HCT116 (cell line): ENCODE results near the gene RNF175. TPM values are rescaled to one million over a fixed set of nuclear protein-coding genes. Genes with fewer than 3 reads are reported as not detected.

Source experiments
- ATAC-seq: fragments of 200-7000 bp; cut with Tn5 transposase; 2 replicates; pipeline ENCODE4 v1.9.1; 2020; ENCODE audit warnings: mild to moderate bottlenecking, moderate library complexity
- BruUV-seq: library from RNA; stranded (reverse); fragments of 400-500 nt; replicated peaks from 2 replicates; lab custom pipeline; 2021; lab: Mats Ljungman, UMichigan
- CTCF ChIA-PET: fragments of 300-600 bp; sonication (Branson Sonifier 250); formaldehyde crosslinking; loops from one replicate; lab custom pipeline; 2021; ENCODE audit warnings: antibody characterized with exemption; lab: Charles Lee
- POLR2A ChIA-PET: fragments of 300-600, 350-600 bp; sonication (Branson Sonifier 250); formaldehyde crosslinking; loops from one replicate; lab custom pipeline; 2021; ENCODE audit warnings: antibody characterized with exemption; lab: Charles Lee
- RAD21 ChIA-PET, 2 experiments: fragments of 300-600 bp; sonication (Branson Sonifier 250); formaldehyde crosslinking; loops; one replicate each; lab custom pipeline; 2023; ENCODE audit warnings: low total read pairs in 2 of 2; ENCODE audit not compliant: uncharacterized antibody in 2 of 2, unreplicated experiment in 2 of 2, low non-redundant PET in 1 of 2; lab: Charles Lee
- DNase-seq: peaks from one replicate; pipeline ENCODE4 v3.0.0-alpha.2; 2010; ENCODE audit warnings: low read depth, low spot score
- H2AFZ ChIP-seq: fragments of 200-600 bp; shearing (Covaris generic), sonication (generic); 2 replicates; pipeline ENCODE4 v1.6.1; 2017; ENCODE audit warnings: low read depth, mixed run types, mixed read lengths, antibody characterized with exemption, low read length; ENCODE audit not compliant: poor library complexity, severe bottlenecking
- H3K27ac ChIP-seq: 2 replicates; pipeline ENCODE4 v1.5.1; 2012; ENCODE audit warnings: low read depth, low read length
- H3K27me3 ChIP-seq: fragments of 200-600 bp; sonication (generic); 2 replicates; pipeline ENCODE4 v1.6.1; 2016; ENCODE audit warnings: mixed run types, low read length, mixed read lengths; ENCODE audit not compliant: insufficient read depth
- H3K36me3 ChIP-seq, 2 experiments: fragments of 200-500 bp in 1 of 2; fragments of 200-600 bp in 1 of 2; sonication (Bioruptor generic) in 1 of 2; sonication (generic) in 1 of 2; 2 replicates each; pipeline versions ENCODE4 v1.5.1 to v1.6.1; 2014 to 2016; ENCODE audit warnings: low read length in 2 of 2, inconsistent platforms in 1 of 2, mixed read lengths in 1 of 2, mixed run types in 1 of 2; ENCODE audit not compliant: insufficient read depth in 2 of 2, control insufficient read depth in 1 of 2
- H3K4me1 ChIP-seq, 2 experiments: fragments of 200-600 bp in 1 of 2; sonication (generic) in 1 of 2; 2 replicates each; pipeline versions ENCODE4 v1.5.1 to v1.6.1; 2012 to 2017; ENCODE audit warnings: low read length in 2 of 2, inconsistent platforms in 1 of 2, mild to moderate bottlenecking in 1 of 2, mixed read lengths in 1 of 2, mixed run types in 1 of 2, moderate library complexity in 1 of 2; ENCODE audit not compliant: insufficient read depth in 2 of 2, control insufficient read depth in 1 of 2
- H3K4me2 ChIP-seq: fragments of 200-600 bp; sonication (generic); 2 replicates; pipeline ENCODE4 v1.6.1; 2017; ENCODE audit warnings: mixed run types, low read length, mixed read lengths
- H3K4me3 ChIP-seq, 2 experiments: fragments of 200-600 bp in 1 of 2; sonication (generic) in 1 of 2; replicated peaks in 1 of 2; 2 replicates each; pipeline ENCODE4 v1.5.1; 2011 to 2016; ENCODE audit warnings: low read length in 2 of 2, control low read depth in 1 of 2, low read depth in 1 of 2, mild to moderate bottlenecking in 1 of 2, mixed read lengths in 1 of 2, mixed run types in 1 of 2
- H3K79me2 ChIP-seq: fragments of 200-600 bp; sonication (generic); 2 replicates; pipeline ENCODE4 v1.6.1; 2017; ENCODE audit warnings: mild to moderate bottlenecking, mixed run types, low read length, moderate library complexity, mixed read lengths; ENCODE audit not compliant: insufficient read depth
- H3K9ac ChIP-seq: fragments of 200-600 bp; sonication (generic); 2 replicates; pipeline ENCODE4 v1.6.1; 2016; ENCODE audit warnings: low read length, mixed read lengths
- H3K9me2 ChIP-seq: fragments of 200-600 bp; sonication (generic), shearing (Covaris generic); 2 replicates; pipeline ENCODE4 v1.6.1; 2017; ENCODE audit warnings: mixed run types, mild to moderate bottlenecking, moderate library complexity; ENCODE audit not compliant: insufficient read depth
- H3K9me3 ChIP-seq, 2 experiments: fragments of 200-500 bp in 1 of 2; fragments of 200-600 bp in 1 of 2; sonication (Bioruptor generic) in 1 of 2; sonication (generic) in 1 of 2; 2 replicates each; pipeline ENCODE4 v1.6.1; 2014 to 2017; ENCODE audit warnings: low read length in 2 of 2, mixed read lengths in 2 of 2, inconsistent platforms in 1 of 2, low read depth in 1 of 2, mild to moderate bottlenecking in 1 of 2, mixed run types in 1 of 2, moderate library complexity in 1 of 2; ENCODE audit not compliant: control insufficient read depth in 1 of 2, insufficient read depth in 1 of 2
- H4K20me1 ChIP-seq: fragments of 200-600 bp; sonication (generic), shearing (Covaris generic); 2 replicates; pipeline ENCODE4 v1.6.1; 2017; ENCODE audit warnings: mixed run types, mild to moderate bottlenecking, moderate library complexity; ENCODE audit not compliant: insufficient read depth
- ATF3 ChIP-seq: IDR thresholded peaks from 2 replicates; pipeline ENCODE4 v1.6.1; 2012
- CBX3 ChIP-seq: IDR thresholded peaks from 2 replicates; pipeline ENCODE4 v1.6.1; 2012; ENCODE audit warnings: low read depth
- CEBPB ChIP-seq: IDR thresholded peaks from 2 replicates; pipeline ENCODE4 v1.6.1; 2012; ENCODE audit warnings: low read depth
- EGR1 ChIP-seq: IDR thresholded peaks from 2 replicates; pipeline ENCODE4 v1.6.1; 2012; ENCODE audit warnings: low read depth
- ELF1 ChIP-seq: IDR thresholded peaks from 2 replicates; pipeline ENCODE4 v1.6.1; 2012; ENCODE audit warnings: low read depth, borderline replicate concordance
- EZH2 ChIP-seq: fragments of 200-600 bp; sonication (generic); IDR thresholded peaks from 2 replicates; pipeline ENCODE4 v1.6.1; 2017; ENCODE audit warnings: antibody characterized with exemption, mixed run types
- FOSL1 ChIP-seq: IDR thresholded peaks from 2 replicates; pipeline ENCODE4 v1.6.1; 2012; ENCODE audit warnings: low read depth
- JUND ChIP-seq: IDR thresholded peaks from 2 replicates; pipeline ENCODE4 v1.6.1; 2012
- MAX ChIP-seq: IDR thresholded peaks from 2 replicates; pipeline ENCODE4 v1.6.1; 2012
- POLR2A ChIP-seq: IDR thresholded peaks from 2 replicates; pipeline ENCODE4 v1.7.0; 2011; ENCODE audit warnings: borderline replicate concordance; ENCODE audit not compliant: insufficient read depth, insufficient read length; ENCODE audit errors: extremely low read depth
- POLR2AphosphoS5 ChIP-seq: IDR thresholded peaks from 2 replicates; pipeline ENCODE4 v1.6.1; 2011; ENCODE audit warnings: mild to moderate bottlenecking, low read depth, low read length, moderate library complexity
- RAD21 ChIP-seq: IDR thresholded peaks from 2 replicates; pipeline ENCODE4 v1.6.1; 2012; ENCODE audit warnings: low read depth, mild to moderate bottlenecking
- SIN3A ChIP-seq: IDR thresholded peaks from 2 replicates; pipeline ENCODE4 v1.6.1; 2012; ENCODE audit warnings: low read depth
- TCF7L2 ChIP-seq: IDR thresholded peaks from 2 replicates; pipeline ENCODE4 v1.7.0; 2011; ENCODE audit warnings: borderline replicate concordance, inconsistent platforms; ENCODE audit not compliant: insufficient read depth, insufficient read length; ENCODE audit errors: extremely low read depth
- YY1 ChIP-seq: IDR thresholded peaks from 2 replicates; pipeline ENCODE4 v1.6.1; 2011; ENCODE audit warnings: low read length, low read depth, moderate library complexity, mild to moderate bottlenecking; ENCODE audit not compliant: insufficient replicate concordance; ENCODE audit errors: extremely low read depth
- ZBTB33 ChIP-seq: IDR thresholded peaks from 2 replicates; pipeline ENCODE4 v1.6.1; 2011; ENCODE audit warnings: mild to moderate bottlenecking, low read length, moderate library complexity; ENCODE audit not compliant: insufficient replicate concordance; ENCODE audit errors: extremely low read depth
- ZFX ChIP-seq: fragments of 450-650 bp; IDR thresholded peaks from 2 replicates; pipeline ENCODE4 v1.6.1; 2017
- ZNF274 ChIP-seq: fragments of 200-500 bp; sonication (Bioruptor generic); IDR thresholded peaks from 2 replicates; pipeline ENCODE4 v1.6.1; 2014; ENCODE audit warnings: mild to moderate bottlenecking, low read depth, low read length, inconsistent platforms
- intact Hi-C: fragments of 100-400 bp; cut with micrococcal nuclease; formaldehyde crosslinking; loops from 2 replicates; pipeline ENCODE4 v1.10.0; 2022
- total RNA-seq: library from RNA; stranded (reverse); gene quantifications from one replicate; pipeline ENCODE4 v1.2.1, GENCODE V29; 2021; ENCODE audit not compliant: unreplicated experiment
- TF ChIP-seq, protein P1 (sequence below): IDR thresholded peaks from 2 replicates; pipeline ENCODE4 v1.6.1; 2012; ENCODE audit warnings: low read depth
- TF ChIP-seq, protein P2 (sequence below), 3 experiments: fragments of 200-600 bp in 1 of 3; sonication (generic) in 1 of 3; IDR thresholded peaks in 2 of 3; conservative IDR thresholded peaks in 1 of 3; 2 replicates each; pipeline ENCODE4 v1.5.1; 2012 to 2017; ENCODE audit warnings: low read depth in 2 of 3, low read length in 2 of 3, antibody characterized with exemption in 1 of 3, borderline replicate concordance in 1 of 3, control low read depth in 1 of 3, mild to moderate bottlenecking in 1 of 3, mixed read lengths in 1 of 3, mixed run types in 1 of 3, moderate library complexity in 1 of 3; ENCODE audit not compliant: insufficient read depth in 1 of 3

RNF175 gene
- total RNA-seq, 1 experiment from 2014 or later, result not detected

- ChIA-PET CTCF (no interaction called here), RAD21 (no interaction called here), POLR2A (no interaction called here)
- H3K4me1 ChIP-seq, result no peaks in the 10 kb centered on the region
- H3K9me3 ChIP-seq, result no peaks in the 10 kb centered on the region
- no peak for TF ChIP-seq MAX
- TF ChIP-seq EZH2, result no peak
- TF ChIP-seq POLR2A, result no peak
- TF ChIP-seq ZFX, result no peak
- TF ChIP-seq TCF7L2, result no peak
- TF ChIP-seq YY1, result no peak
- no peak for TF ChIP-seq SIN3A
- TF ChIP-seq POLR2AphosphoS5, result no peak
- no peak for TF ChIP-seq ZBTB33
- no peak for TF ChIP-seq CBX3
- TF ChIP-seq, protein P1, sequence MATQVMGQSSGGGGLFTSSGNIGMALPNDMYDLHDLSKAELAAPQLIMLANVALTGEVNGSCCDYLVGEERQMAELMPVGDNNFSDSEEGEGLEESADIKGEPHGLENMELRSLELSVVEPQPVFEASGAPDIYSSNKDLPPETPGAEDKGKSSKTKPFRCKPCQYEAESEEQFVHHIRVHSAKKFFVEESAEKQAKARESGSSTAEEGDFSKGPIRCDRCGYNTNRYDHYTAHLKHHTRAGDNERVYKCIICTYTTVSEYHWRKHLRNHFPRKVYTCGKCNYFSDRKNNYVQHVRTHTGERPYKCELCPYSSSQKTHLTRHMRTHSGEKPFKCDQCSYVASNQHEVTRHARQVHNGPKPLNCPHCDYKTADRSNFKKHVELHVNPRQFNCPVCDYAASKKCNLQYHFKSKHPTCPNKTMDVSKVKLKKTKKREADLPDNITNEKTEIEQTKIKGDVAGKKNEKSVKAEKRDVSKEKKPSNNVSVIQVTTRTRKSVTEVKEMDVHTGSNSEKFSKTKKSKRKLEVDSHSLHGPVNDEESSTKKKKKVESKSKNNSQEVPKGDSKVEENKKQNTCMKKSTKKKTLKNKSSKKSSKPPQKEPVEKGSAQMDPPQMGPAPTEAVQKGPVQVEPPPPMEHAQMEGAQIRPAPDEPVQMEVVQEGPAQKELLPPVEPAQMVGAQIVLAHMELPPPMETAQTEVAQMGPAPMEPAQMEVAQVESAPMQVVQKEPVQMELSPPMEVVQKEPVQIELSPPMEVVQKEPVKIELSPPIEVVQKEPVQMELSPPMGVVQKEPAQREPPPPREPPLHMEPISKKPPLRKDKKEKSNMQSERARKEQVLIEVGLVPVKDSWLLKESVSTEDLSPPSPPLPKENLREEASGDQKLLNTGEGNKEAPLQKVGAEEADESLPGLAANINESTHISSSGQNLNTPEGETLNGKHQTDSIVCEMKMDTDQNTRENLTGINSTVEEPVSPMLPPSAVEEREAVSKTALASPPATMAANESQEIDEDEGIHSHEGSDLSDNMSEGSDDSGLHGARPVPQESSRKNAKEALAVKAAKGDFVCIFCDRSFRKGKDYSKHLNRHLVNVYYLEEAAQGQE, result no peak
- no peak for TF ChIP-seq EGR1
- TF ChIP-seq ZNF274, result no peak
- TF ChIP-seq JUND, result no peak
- TF ChIP-seq RAD21, result no peak
- no peak for TF ChIP-seq CEBPB
- no peak for TF ChIP-seq ELF1
- no peak for TF ChIP-seq ATF3
- no peak for TF ChIP-seq FOSL1
- TF ChIP-seq, protein P2, sequence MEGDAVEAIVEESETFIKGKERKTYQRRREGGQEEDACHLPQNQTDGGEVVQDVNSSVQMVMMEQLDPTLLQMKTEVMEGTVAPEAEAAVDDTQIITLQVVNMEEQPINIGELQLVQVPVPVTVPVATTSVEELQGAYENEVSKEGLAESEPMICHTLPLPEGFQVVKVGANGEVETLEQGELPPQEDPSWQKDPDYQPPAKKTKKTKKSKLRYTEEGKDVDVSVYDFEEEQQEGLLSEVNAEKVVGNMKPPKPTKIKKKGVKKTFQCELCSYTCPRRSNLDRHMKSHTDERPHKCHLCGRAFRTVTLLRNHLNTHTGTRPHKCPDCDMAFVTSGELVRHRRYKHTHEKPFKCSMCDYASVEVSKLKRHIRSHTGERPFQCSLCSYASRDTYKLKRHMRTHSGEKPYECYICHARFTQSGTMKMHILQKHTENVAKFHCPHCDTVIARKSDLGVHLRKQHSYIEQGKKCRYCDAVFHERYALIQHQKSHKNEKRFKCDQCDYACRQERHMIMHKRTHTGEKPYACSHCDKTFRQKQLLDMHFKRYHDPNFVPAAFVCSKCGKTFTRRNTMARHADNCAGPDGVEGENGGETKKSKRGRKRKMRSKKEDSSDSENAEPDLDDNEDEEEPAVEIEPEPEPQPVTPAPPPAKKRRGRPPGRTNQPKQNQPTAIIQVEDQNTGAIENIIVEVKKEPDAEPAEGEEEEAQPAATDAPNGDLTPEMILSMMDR (IDR thresholded peaks at IDR 0.05 in 2 of 3, conservative IDR thresholded peaks at IDR 0.05 in 1 of 3; ENCODE audit: borderline replicate concordance in 1 of 3, insufficient read depth in 1 of 3, low read depth in 2 of 3, low read length in 2 of 3), result no peak
- H3K4me3 ChIP-seq, result no peak overlapping the region
- no TSS peak for BruUV-seq
- no peaks in the 10 kb centered on the region for H3K79me2 ChIP-seq
- intact Hi-C loops, result loop anchor here (10.0 kb wide), 1 partner anchor 838 kb away; the partner anchor contains the start of gene FGG
- no peaks in the 10 kb centered on the region for H3K9me2 ChIP-seq
- H3K36me3 ChIP-seq, result no peaks in the 10 kb centered on the region
- ATAC-seq (no peak), DNase-seq (no peak)
- H4K20me1 ChIP-seq, result no peaks in the 10 kb centered on the region
- H3K27ac ChIP-seq, result no peak overlapping the region
- no peak overlapping the region for H3K4me2 ChIP-seq
- H3K27me3 ChIP-seq, result no peaks in the 10 kb centered on the region
- H3K9ac ChIP-seq, result no peak overlapping the region
- no peak overlapping the region for H2AFZ ChIP-seq
Measured at GRCh38 chr4:153776601-153777000, 16.8 kb upstream of the RNF175 start.
